Vagina (tissue), 2 donors: Measurements from ENCODE around the gene CASQ1. TPM values are rescaled to one million over a fixed set of nuclear protein-coding genes. Genes with fewer than 3 reads are reported as not detected.
A peak's percentile ranks its signal among the peaks of the same experiment; 100 is the strongest.

Experiments used
- DNase-seq, 2 donors: peaks; one replicate each; pipeline ENCODE4 v3.0.0-alpha.2; 2017; ENCODE audit errors: extremely low spot score in 2 of 2
- H3K27ac ChIP-seq: fragments of 200-600 bp; sonication (generic); one replicate; pipeline ENCODE4 v1.5.1; 2019
- H3K27me3 ChIP-seq: fragments of 200-600 bp; sonication (generic); one replicate; pipeline ENCODE4 v1.5.1; 2019
- H3K36me3 ChIP-seq, 2 donors: fragments of 200-600 bp; sonication (generic); one replicate each; pipeline ENCODE4 v1.5.1; 2017 to 2019
- H3K4me1 ChIP-seq: fragments of 200-600 bp; sonication (generic); one replicate; pipeline ENCODE4 v1.5.1; 2019
- H3K4me3 ChIP-seq, 2 donors: fragments of 200-600 bp; sonication (generic); 1 replicate in 1 of 2; 2 replicates in 1 of 2; pipeline ENCODE4 v1.5.1; 2016 to 2019
- H3K9me3 ChIP-seq: fragments of 200-600 bp; sonication (generic); one replicate; pipeline ENCODE4 v1.5.1; 2019
- CTCF ChIP-seq, 3 experiments: fragments of 450-650 bp in 2 of 3; fragments of 200-600 bp in 1 of 3; sonication (generic) in 1 of 3; IDR thresholded peaks; one replicate each; pipeline ENCODE4 v1.5.1; 2017 to 2019; ENCODE audit warnings: antibody characterized with exemption in 3 of 3, mild to moderate bottlenecking in 2 of 3, moderate library complexity in 2 of 3
- POLR2A ChIP-seq, 2 donors: fragments of 450-650 bp; IDR thresholded peaks; one replicate each; pipeline ENCODE4 v1.6.1; 2017; ENCODE audit warnings: antibody characterized with exemption in 2 of 2, mild to moderate bottlenecking in 2 of 2, moderate library complexity in 2 of 2
- POLR2AphosphoS5 ChIP-seq, 2 donors: sonication (generic); formaldehyde crosslinking; IDR thresholded peaks; one replicate each; pipeline ENCODE4 v1.9.0; 2017; ENCODE audit warnings: antibody characterized with exemption in 2 of 2, mild to moderate bottlenecking in 2 of 2, low read depth in 1 of 2; ENCODE audit not compliant: insufficient read depth in 1 of 2
- intact Hi-C: fragments of 100-400 bp; cut with DNase I; formaldehyde crosslinking; loops from one replicate; pipeline ENCODE4 v1.15.1; 2023
- total RNA-seq: library from RNA; depleted of rRNA; stranded (reverse); fragments of >200 nt; gene quantifications from one replicate; pipeline ENCODE4 v1.2.3, GENCODE V29; 2016

Gene CASQ1
- total RNA-seq, 1 donor from 2014 or later: not detected

- intact Hi-C loops: no loop called here
- H3K9me3 ChIP-seq: no peaks in the 10 kb centered on the region
- peaks cover 32% of the 10 kb centered on the region for H3K4me1 ChIP-seq
- H3K27ac ChIP-seq: peak overlapping the region; percentile 61
- no peak overlapping the region for H3K4me3 ChIP-seq
- DNase-seq: no peak
- no peaks in the 10 kb centered on the region for H3K27me3 ChIP-seq
- TF ChIP-seq POLR2AphosphoS5 (IDR thresholded peaks at IDR 0.05; ENCODE audit: insufficient read depth in 1 of 2, low read depth in 1 of 2) (peak in 1 of 2 donors; percentile 21), CTCF (IDR thresholded peaks at IDR 0.05) (no peak), POLR2A (IDR thresholded peaks at IDR 0.05) (no peak)
- H3K36me3 ChIP-seq: peaks cover 0 to 58% of the 10 kb centered on the region in 2 donors
These were observed 27.2 kb downstream of the CASQ1 start for GRCh38 chr1:160217481-160218051.

- Histone ChIP-seq H3K36me3 (peaks cover 0 to 58% of the 10 kb centered on the region in 2 donors), H3K27ac (peak overlapping the region; percentile 61), H3K9me3 (no peaks in the 10 kb centered on the region), H3K4me1 (peaks cover 32% of the 10 kb centered on the region), H3K4me3 (no peak overlapping the region), H3K27me3 (no peaks in the 10 kb centered on the region)
- intact Hi-C loops: no loop called here
- DNase-seq: no peak
- peak in 2 of 3 experiments; percentile 37 to 48 for TF ChIP-seq CTCF (IDR thresholded peaks at IDR 0.05)
- TF ChIP-seq POLR2A (IDR thresholded peaks at IDR 0.05): no peak
These were observed 28.9 kb downstream of the CASQ1 start for GRCh38 chr1:160219062-160219929.

- Histone ChIP-seq H3K4me3 (no peak overlapping the region), H3K9me3 (no peaks in the 10 kb centered on the region), H3K27ac (peak overlapping the region; percentile 61), H3K27me3 (no peaks in the 10 kb centered on the region), H3K36me3 (peaks cover 3 to 64% of the 10 kb centered on the region in 2 donors), H3K4me1 (peaks cover 32% of the 10 kb centered on the region)
- TF ChIP-seq CTCF (IDR thresholded peaks at IDR 0.05): no peak
- no peak for TF ChIP-seq POLR2A (IDR thresholded peaks at IDR 0.05)
- no peak for TF ChIP-seq POLR2AphosphoS5 (IDR thresholded peaks at IDR 0.05; ENCODE audit: insufficient read depth in 1 of 2, low read depth in 1 of 2)
- intact Hi-C loops: no loop called here
- DNase-seq: no peak
These were observed 29.9 kb downstream of the CASQ1 start for GRCh38 chr1:160220301-160220700.

GRCh38 chr1:160221089-160221488 is 30.7 kb downstream of the CASQ1 start:
- Histone ChIP-seq H3K27ac (no peak overlapping the region), H3K36me3 (peaks cover 3 to 64% of the 10 kb centered on the region in 2 donors)
- intact Hi-C loops: no loop called here

More at GRCh38 chr1:160221089-160221488, 30.7 kb downstream of the CASQ1 start:
- no peak for DNase-seq
- no peak overlapping the region for H3K4me3 ChIP-seq
- H3K27me3 ChIP-seq: no peaks in the 10 kb centered on the region
- TF ChIP-seq POLR2A (IDR thresholded peaks at IDR 0.05) (no peak), POLR2AphosphoS5 (IDR thresholded peaks at IDR 0.05; ENCODE audit: insufficient read depth in 1 of 2, low read depth in 1 of 2) (no peak), CTCF (IDR thresholded peaks at IDR 0.05) (no peak)
- H3K4me1 ChIP-seq: peaks cover 32% of the 10 kb centered on the region
- H3K9me3 ChIP-seq: no peaks in the 10 kb centered on the region
